NCI-H1092 (cell line): ENCODE results near the gene CCDC157.
"Not testable (repeated sequence)": the region's sequence is repeated elsewhere in the genome, so short reads cannot be mapped to it uniquely, and the experiment has no call there.

Source experiments
- DNase-seq: peaks from one replicate; lab custom pipeline; 2025; lab: John Stamatoyannopoulos, UW

Gene CCDC157

DNA sequence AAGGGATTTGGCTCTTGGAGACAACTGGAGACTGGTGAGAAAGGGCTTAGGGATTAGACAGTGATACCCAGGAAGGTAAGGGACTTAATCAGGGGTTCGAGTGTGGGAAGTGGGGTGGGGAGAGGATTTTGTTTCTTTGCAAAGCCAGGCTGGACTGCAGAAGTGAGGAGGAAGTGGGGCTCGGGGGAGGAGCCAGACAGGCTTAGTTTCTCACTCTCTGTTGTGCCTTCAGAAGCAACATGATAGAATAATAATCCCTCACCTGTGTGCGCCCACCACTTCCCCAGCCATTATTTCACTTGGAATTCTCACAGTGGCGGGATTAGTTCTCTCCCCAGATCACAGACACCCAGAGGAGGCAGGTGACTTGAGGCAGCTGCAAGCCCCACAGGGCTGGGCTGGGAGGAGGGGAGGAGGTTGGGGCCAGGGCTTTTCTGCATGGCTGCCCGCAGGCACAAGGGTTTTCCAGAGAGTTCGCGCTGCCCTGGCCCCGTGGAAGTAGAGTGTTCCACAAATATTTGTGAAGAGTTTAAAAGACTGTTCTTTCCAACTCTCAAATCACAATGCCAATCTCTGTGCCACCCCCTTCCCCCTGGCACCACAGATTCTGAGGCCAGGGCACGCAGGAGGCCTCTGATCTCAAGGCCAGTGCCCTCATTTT is 36.0 kb downstream of the CCDC157 start:
- DNase-seq: no peak

DNA sequence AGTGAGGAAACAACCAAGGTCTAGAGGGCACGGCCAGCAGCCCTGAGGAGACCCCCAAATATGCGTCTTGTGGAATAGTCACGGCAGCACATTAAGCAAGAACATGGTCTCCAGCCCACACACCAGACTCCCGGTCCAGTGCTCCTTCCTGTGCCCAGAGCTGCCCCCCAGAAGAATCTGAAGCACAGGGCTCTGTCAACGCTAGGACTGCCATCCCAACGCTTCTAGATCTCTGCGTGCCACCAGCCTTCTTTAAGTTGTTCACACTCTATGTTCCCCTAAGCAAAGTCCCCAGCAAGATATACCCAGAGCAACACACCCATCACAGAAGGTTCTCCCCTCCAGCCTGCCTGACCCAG is 36.5 kb downstream of the CCDC157 start:
- DNase-seq: no peak

DNA sequence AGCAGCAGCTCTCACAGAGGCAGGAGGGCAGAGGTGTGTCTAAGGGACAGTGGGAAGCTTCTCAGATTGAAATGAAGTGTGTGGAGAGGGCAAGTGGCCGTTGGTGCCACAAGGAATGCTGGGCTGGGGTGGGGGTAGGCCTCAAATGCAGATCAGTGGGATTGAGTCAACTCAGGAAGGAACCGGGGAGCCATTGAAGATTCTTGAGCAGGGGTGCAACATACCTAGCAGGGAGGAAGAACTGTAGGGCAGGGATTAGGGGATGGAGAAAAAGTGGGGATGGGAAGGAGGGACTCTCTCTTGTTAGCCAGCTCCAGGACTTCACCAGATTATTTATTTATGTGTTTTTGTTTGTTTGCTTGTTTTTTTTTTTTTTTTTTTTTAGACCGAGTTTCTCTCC is 37.1 kb downstream of the CCDC157 start:
- no peak for DNase-seq

DNA sequence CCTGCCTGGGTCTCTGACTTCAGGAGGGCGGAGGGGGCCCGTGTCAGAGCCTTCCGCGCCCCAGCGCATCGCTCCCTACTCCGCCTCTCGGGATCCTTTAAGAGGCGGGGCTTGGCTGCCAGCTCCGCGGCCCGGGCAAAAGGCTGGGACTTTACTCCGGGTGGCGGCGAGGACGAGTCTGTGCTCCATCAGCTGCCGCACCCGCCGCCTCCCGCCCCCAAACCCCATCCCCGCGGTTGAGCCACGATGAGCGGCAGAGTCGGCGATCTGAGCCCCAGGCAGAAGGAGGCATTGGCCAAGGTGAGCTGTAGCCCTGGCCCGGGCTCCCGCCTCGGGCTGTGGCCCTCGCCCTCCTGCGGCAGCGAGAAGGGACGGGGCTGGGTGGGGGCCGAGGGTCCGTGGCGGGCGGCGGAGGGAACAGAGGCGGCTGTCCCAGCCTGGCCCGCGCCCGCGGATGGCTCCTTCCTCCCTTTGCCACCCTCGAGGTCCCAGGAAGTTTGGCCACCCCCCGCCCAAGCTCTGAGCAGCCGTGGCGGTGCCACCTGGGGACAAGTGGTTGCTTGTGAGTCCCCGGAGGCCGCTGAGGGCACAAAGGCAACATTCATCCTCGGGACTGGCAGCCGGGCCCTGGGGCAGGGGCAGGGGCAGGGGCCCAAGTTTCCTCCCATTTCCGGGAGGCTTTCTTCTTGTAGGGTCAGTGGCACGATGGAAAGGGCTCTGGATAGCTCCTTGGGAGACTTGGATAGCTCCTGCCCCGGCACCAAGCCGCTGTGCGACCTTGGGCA is 40.3 kb downstream of the CCDC157 start, which contains the start of gene SEC14L2:
SEC14L2 (plus strand) TSS at position 148 of the 785 bp plus-strand sequence; CDS start at position 247, 99 bp downstream.
- no peak for DNase-seq

DNA sequence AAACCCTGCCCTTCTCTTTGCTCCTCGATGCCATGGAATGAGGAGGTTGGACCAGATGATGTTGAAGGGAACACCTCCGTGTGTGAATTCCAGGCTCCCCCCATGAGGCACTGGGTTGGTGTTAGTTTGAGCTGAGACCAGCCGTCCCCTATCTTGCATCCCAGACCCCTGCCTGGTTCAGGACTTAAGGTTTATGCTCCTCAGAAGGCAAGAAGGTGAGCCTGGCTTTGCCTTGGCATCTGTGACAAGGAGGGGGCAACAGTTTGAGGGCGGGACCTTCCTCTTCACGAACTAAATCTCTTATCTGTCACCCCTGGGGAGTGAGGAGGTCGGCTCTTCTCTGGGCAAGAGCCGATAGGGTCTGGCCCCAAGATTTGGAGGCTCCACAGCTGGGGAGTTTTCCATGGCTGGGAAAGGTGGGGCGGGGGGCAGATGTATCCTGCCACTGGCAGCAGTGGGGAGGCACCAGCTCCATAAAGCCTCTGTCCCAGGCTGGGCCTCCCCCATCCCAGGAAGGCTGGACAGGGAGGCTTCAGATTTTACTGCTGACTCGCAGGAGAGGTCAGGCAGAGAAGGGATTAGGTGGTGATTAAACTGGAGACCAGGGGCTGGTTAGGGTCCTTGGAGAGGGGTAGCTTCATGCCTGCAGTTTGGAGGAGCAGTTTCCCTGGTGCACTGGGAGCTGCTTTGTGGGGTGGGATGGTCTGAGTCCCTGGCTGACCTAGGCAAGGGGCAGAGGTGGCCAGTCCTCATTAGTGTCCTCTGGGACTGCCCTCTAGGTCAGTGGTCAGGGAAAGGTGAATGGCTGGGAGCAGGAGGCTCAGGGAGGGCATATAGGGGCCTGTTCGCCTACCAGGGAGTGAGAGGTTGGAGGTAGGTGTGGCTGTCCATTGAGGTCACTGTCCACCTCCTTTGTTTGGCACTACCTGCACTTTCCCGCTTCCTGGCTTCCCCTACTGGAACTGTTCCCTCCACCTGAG is 41.1 kb downstream of the CCDC157 start:
- no peak for DNase-seq

DNA sequence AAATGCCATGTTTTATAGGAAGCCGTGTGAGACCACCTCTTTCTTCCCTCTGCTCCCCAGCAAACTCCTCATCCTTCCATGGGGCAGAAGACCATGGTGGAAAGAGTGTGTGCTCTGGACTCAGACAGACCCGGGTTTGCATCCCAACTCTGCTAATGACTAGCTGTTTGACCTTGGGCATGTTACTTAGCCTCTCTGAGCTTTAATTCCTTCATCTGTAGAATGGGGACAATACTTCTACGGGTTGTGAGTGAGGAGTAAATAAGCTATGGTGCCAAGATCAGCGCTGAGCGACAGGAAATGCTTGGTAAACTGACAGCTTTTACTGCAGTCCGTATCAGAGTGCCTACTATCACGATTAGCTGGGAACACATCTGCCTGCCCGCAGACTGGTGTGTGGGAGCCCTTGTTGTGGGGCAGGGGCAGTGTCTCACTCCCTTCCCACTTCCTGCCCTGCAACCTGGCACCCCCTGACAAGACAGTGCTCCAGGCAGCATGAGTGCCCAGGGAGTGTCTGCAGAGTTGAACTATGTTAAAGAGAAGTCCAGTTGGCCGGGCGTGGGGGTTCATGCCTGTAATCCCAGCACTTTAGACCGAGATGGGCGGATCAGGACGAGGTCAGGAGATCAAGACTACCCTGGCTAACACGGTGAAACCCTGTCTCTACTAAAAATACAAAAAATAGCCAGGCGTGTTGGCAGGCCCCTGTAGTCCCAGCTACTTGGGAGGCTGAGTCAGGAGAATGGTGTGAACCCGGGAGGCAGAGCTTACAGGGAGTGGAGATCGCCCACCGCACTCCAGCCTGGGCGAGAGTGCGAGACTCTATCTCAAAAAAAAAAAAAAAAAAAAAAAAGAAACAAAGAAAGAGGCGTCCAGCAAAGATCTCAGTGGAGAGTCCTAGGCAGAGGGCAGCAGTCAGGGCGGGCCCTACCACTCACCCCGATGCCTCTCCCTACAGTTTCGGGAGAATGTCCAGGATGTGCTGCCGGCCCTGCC is 42.2 kb downstream of the CCDC157 start:
- DNase-seq: no peak

DNA sequence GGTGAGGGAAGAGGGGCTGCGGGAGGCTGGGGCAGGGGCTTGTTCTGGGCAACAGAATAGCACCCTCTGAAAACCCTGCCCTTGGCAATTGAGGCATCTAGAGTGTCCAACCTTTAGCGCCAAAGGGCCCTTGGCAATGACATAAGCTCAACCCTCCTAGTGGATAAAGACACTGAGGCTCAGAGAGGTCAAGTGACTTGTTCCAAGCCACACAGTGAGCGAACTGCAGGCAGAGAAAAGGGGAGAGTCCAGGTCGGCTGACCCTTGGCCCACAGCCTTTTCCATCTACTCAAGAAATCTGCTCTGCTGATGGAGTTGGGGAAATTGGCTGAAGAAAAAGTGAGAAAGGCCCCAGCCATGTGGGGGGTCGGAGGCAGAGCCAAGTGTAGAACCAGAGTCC is 42.9 kb downstream of the CCDC157 start:
- DNase-seq: no peak

DNA sequence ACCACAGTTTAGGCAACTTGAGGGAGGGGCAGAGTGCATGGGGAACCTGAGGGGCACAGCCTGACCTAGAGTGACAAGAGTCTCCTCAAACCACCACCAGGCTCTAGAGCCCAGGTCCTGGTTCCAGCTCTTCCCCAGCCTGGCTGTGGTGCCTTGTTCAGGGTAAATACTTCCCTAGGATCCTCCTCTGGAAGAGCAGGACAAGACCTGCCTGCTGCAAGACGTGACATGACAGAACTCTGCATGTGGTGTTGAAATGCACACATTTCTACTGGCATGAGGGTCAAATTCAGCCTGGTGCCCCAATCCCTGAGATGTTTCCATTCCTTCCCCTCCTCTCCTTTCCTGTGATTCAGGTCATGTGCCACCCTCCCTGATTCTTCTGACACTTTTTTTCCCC is 43.4 kb downstream of the CCDC157 start:
- DNase-seq: no peak

DNA sequence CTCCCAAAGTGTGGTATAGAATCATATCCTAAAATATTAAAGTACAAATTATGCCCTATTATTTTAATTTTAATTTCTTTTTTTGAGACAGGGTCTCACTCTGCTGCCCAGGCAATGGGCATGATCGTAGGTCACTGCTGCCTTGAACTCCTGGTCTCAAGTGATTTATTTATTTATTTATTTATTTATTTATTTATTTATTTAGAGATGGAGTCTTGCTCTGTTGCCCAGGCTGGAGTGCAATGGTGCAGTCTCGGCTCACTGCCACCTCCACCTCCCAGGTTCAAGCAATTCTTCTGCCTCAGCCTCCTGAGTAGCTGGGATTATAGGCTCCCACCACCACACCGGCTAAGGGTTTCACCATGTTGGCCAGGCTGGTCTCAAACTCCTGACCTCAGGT is 44.2 kb downstream of the CCDC157 start:
- not testable (repeated sequence) for DNase-seq

DNA sequence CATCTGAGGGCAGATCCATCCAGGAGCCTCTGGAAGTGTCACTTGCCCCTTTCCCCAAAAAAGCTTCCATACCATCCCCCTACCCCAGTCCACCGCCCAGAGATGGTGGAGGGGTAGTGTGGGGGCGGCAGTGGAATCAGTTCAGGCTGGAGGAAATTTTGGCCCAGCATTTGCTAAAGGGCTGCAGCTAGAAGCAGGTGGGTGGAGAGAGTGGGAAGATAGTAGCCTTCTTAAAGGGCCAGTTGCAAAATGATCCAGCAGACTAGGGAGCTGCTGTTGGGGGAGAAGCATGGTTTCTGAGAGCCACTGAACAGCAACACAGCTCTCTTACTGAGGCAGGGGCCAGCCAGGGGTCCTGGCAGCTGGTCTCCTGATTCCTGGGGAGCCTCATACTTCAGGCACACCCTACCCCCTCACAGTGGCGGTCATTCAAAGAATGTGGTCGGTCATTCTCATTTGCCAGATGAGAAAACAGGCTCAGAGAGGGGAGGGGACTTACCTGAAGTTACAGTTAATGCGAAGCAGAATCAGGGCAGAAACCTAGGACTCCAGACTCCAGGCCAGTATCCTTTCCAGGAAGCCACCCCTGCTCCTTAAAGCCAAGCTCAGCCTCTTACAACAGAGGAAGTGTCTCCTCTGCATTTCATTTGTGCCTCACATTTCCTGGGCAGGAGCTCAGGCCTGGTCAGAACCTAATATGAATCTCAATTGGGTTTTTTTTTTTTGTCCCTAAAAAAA is 45.4 kb downstream of the CCDC157 start:
- DNase-seq: no peak

DNA sequence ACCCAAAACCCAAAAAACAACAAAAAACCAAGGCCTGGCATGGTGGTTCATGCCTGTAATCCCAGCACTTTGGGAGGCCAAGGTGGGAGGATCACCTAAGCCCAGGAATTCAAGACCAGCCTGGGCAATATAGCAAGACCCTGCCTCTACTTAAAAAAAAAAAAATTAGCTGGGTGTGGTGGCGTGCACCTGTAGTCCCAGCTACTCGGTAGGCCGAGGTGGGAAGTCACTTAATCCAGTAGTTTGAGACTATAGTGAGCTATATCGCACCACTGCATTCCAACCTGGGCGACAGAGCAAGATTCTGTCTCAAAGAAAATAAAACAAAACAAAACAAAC is 45.9 kb downstream of the CCDC157 start:
- not testable (repeated sequence) for DNase-seq

DNA sequence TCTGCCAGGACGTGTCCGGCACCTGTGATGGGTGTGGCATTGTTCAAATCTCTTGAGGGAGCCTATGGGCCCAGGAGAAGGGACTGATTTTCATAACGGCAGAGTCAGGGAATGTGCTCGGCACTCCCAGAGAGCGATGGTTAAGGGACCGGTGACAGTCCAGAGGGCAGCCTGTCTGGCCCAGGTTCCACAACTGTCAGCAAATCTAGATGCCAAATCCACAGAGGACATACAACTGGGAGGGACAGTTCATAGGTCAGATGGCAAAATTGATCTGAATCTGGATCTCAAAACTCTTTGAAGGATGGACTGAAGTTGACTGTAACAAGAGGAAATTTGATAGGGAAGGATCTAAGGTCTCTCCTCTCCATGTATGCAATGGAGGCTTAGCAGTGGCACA is 47.5 kb downstream of the CCDC157 start:
- no peak for DNase-seq

DNA sequence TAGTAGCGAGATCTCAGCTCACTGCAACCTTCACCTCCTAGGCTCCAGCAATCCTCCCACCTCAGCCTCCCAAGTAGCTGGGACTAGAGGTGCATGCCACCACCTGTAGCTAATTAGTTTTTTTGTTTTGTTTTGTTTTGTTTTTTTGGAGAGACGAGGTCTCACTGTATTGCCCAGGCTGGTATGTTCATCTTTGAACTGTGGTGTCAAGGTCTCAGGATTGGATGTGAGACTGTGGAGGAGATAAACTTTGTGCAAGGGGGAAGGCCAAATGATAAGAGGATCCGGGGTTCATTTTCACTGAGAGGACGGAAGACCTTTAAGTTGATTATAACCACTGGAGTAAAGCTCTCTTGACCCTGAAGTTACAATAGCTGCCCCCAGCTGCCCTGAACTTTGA is 48.9 kb downstream of the CCDC157 start:
- no peak for DNase-seq

DNA sequence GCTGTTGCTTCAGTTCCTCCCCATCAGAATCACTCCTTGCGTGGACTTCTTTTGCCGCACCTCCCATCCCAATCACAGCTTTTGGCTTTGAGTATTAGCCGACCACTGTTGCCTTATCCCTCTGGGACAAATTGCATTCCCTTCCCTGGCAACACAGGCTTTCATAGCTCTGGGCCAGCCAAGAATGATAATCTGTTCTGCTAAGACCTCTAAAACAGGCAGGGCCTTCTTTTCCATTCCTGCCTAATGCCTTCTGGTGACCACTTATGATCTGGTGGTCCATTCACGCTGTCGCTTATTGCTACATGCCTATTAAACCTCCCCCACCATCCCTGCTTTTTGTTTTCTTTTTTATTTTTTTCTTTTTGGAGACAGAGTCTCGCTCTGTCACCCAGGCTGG is 49.6 kb downstream of the CCDC157 start:
- no peak for DNase-seq

DNA sequence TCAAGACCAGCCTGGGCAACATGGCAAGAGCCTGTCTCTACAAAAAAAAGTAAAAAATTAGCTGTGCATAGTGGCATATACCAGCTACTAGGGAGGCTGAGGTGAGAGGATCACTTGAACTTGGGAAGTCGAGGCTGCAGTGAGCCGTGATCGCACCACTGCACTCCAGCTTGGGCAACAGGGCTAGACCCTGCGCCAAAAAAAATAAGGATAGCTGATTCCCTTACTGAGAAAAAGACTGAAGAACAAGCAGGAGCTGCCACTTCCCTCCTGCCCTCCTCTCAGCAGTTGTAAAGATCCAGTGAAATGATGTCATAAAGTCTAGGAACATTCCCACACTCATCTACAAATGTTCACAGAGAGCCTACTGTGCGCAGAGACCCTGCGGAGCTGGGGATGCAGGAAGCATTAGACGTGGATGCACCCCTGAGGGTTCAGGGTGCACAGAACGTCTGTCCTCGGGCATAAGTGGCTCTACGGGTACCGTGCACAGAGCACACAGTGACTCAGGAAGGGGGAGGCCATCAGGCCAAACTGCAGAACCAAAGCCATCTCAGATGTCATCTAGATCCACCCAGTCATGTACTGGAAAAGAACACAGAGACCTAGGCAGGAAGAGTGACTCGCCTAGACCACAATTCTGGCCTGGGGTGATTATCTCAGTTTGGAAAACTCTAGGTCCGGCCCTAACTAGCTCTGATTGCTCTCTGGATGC is 51.7 kb downstream of the CCDC157 start:
- DNase-seq: no peak

DNA sequence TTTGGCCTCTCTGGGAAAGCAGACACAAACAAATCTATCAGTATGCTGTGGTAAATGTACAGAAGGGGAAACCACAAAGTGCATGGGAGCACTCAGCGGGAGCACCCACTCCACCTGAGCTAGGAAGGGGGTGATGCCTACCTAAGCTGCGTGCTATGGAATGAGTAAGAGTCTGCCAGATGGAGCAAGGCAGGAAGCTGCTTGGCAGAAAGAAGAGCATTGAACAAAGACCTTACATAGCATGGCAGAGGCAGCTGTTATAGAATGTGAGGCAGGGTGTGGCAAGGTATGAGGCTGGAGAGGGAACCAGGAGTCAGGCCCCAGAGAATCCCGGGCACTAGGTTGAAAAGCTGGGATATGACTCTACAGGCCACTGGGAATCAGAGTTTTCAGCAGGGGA is 55.0 kb downstream of the CCDC157 start:
- no peak for DNase-seq

DNA sequence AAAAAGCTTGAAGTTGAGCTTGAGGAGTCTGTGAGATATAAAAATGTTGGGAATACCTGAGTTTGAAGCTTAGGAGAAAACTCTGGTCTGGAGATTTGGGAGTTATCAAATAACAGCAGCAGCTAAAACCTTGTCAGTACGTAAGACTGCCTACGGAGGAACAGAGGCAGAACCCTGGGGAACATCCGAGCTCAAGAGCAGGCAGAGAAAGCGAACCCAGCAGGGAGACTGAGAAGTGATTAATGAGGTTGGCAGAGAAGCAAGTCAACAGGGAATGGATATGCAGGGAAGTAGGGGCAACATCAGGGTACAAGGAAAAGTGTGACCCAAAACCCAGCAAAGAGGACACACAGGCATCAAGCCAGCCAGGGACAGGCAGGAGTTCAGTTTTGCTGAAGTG is 56.2 kb downstream of the CCDC157 start:
- no peak for DNase-seq

DNA sequence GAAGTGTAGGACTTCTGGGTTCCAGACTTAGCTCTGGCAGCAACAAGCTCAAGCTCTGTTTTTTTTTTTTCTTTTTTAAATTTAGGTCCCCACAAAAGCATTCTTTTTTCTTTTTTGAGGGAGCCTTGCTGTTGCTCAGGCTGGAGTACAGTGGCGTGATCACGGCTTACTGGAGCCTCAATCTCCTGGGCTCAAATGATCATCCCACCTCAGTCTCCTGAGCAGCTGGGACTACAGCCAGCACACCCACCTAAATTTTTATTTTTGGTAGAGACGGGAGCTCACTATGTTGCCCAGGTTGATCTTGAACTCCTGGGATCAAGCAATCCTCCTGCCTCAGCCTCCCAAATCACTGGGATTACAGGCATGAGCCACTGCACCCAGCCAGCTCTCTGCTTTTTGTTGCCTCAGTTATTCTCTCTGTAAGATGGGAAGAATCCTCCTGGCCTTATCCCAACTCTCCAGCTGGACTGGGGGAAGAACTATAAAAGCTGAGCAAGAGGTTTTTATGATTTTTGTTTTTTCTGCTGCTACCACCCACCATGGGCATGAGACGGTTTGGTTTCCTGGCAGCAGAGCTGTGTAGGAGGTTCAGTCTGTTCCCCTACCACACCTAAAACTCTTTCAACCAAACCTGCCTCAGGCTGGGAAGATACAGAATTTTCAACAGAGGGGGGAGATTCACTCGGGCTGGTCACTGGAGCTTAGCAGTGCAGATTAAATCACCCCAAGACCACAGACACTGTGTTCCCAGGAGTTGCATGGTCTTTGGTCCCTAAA is 57.1 kb downstream of the CCDC157 start:
- DNase-seq: no peak

DNA sequence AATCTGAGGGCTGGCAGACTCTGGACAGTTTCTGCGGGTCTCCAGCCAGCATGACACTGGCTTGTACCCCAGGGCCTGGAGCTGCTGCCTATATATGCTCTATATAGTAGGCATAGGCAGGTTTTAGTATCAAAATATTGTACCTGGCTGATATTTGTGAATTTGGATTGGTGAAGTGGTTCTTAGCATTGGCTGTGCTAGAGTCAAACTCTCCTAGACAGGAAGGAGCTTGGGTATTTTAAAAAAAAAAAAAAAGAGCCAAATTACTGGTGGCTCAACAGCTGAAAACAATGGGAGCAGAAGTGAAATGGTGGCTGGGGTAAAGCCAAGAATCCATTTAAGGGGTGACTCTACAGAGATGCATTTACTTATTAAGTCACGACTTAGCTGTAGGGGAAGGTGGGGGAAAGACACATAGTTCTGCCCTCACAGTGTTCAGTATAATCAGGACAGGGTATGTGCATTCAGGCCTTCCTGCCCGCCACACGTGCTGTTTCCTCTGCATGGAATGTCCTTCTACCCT is 57.8 kb downstream of the CCDC157 start:
- DNase-seq: no peak
